Loucy (cell line): ENCODE measurements around the gene GRK6.
"Not testable (repeated sequence)": the region's sequence is repeated elsewhere in the genome, so short reads cannot be mapped to it uniquely, and the experiment has no call there.

ENCODE experiments used
- H2AFZ ChIP-seq: fragments of 200-600 bp; sonication (generic); 2 replicates; pipeline ENCODE4 v1.6.0; 2016; ENCODE audit warnings: antibody characterized with exemption, mild to moderate bottlenecking, low read length, moderate library complexity
- H3F3A ChIP-seq: fragments of 200-600 bp; 2 replicates; pipeline ENCODE4 v1.6.0; 2016; ENCODE audit warnings: antibody characterized with exemption, low read depth, mild to moderate bottlenecking
- H3K27me3 ChIP-seq: fragments of 200-600 bp; sonication (generic); 2 replicates; pipeline ENCODE4 v1.6.1; 2014; ENCODE audit warnings: low read length, mild to moderate bottlenecking; ENCODE audit not compliant: insufficient read depth, poor library complexity, severe bottlenecking
- H3K36me3 ChIP-seq: fragments of 200-600 bp; sonication (generic); 2 replicates; pipeline ENCODE4 v1.6.1; 2016; ENCODE audit warnings: low read length; ENCODE audit not compliant: insufficient read depth
- H3K4me1 ChIP-seq: fragments of 200-600 bp; sonication (generic); 2 replicates; pipeline ENCODE4 v1.5.1; 2014; ENCODE audit warnings: low read length, mild to moderate bottlenecking; ENCODE audit not compliant: insufficient read depth, poor library complexity, severe bottlenecking
- H3K4me2 ChIP-seq: fragments of 200-600 bp; sonication (generic); 2 replicates; pipeline ENCODE4 v1.6.0; 2014; ENCODE audit warnings: antibody characterized with exemption, low read length, low read depth, mild to moderate bottlenecking; ENCODE audit not compliant: poor library complexity, severe bottlenecking
- H3K4me3 ChIP-seq: fragments of 200-600 bp; sonication (generic); 2 replicates; pipeline ENCODE4 v1.5.1; 2014; ENCODE audit warnings: low read length, mild to moderate bottlenecking, mixed read lengths; ENCODE audit not compliant: poor library complexity, severe bottlenecking
- H3K79me2 ChIP-seq: fragments of 200-600 bp; sonication (generic); 2 replicates; pipeline ENCODE4 v1.6.1; 2014; ENCODE audit warnings: low read length; ENCODE audit not compliant: insufficient read depth
- H3K9ac ChIP-seq: fragments of 200-600 bp; sonication (generic); 2 replicates; pipeline ENCODE4 v1.6.0; 2014; ENCODE audit warnings: mild to moderate bottlenecking, low read depth, low read length, moderate library complexity; ENCODE audit not compliant: poor library complexity, severe bottlenecking
- H3K9me2 ChIP-seq: fragments of 200-600 bp; sonication (generic); replicated peaks from 2 replicates; pipeline ENCODE4 v1.6.1; 2016; ENCODE audit warnings: low read depth, low read length, mixed read lengths
- H3K9me3 ChIP-seq: fragments of 200-600 bp; sonication (generic); 2 replicates; pipeline ENCODE4 v1.6.1; 2014; ENCODE audit warnings: mild to moderate bottlenecking, antibody characterized with exemption, low read length, low read depth; ENCODE audit not compliant: insufficient read depth
- H4K20me1 ChIP-seq: fragments of 200-600 bp; sonication (generic); 2 replicates; pipeline ENCODE4 v1.6.0; 2014; ENCODE audit warnings: antibody characterized with exemption, low read length, mild to moderate bottlenecking; ENCODE audit not compliant: insufficient read depth, poor library complexity, severe bottlenecking
- CTCF ChIP-seq: fragments of 200-600 bp; sonication (generic); conservative IDR thresholded peaks from 2 replicates; pipeline ENCODE4 v1.5.1; 2014; ENCODE audit warnings: mild to moderate bottlenecking, antibody characterized with exemption, low read length
- EZH2phosphoT487 ChIP-seq: fragments of 200-600 bp; IDR thresholded peaks from 2 replicates; pipeline ENCODE4 v1.6.1; 2018; ENCODE audit warnings: antibody characterized with exemption, mild to moderate bottlenecking, moderate library complexity, borderline replicate concordance

Gene GRK6

GRCh38 chr5:177484902-177485549 is 58.5 kb downstream of the GRK6 start:
- H3K4me1 ChIP-seq, result no peaks in the 10 kb centered on the region
- H3K4me3 ChIP-seq, result no peak overlapping the region
- no peaks in the 10 kb centered on the region for H3F3A ChIP-seq
- H3K36me3 ChIP-seq, result peaks cover 4% of the 10 kb centered on the region; the same call in 1 of the 2 replicates
- TF ChIP-seq CTCF, result no peak
- no peak for TF ChIP-seq EZH2phosphoT487
- no peaks in the 10 kb centered on the region for H3K9me3 ChIP-seq
- H3K9ac ChIP-seq, result no peak overlapping the region
- H3K27me3 ChIP-seq, result no peaks in the 10 kb centered on the region
- H4K20me1 ChIP-seq, result no peaks in the 10 kb centered on the region
- no peak overlapping the region for H3K4me2 ChIP-seq
- H3K79me2 ChIP-seq, result no peaks in the 10 kb centered on the region
- no peaks in the 10 kb centered on the region for H3K9me2 ChIP-seq
- no peak overlapping the region for H2AFZ ChIP-seq

- H3K4me3 ChIP-seq, H4K20me1 ChIP-seq, H2AFZ ChIP-seq, H3K4me1 ChIP-seq, H3K36me3 ChIP-seq, H3K9ac ChIP-seq, H3K9me3 ChIP-seq, H3K4me2 ChIP-seq, H3K79me2 ChIP-seq, H3F3A ChIP-seq, H3K9me2 ChIP-seq, H3K27me3 ChIP-seq: not testable (repeated sequence)
These were observed 59.3 kb downstream of the GRK6 start for GRCh38 chr5:177485753-177486152.

GRCh38 chr5:177486256-177486655 is 59.8 kb downstream of the GRK6 start:
- no peak for TF ChIP-seq EZH2phosphoT487
- TF ChIP-seq CTCF, result no peak
- H3K36me3 ChIP-seq, result peaks cover 4% of the 10 kb centered on the region; the same call in 1 of the 2 replicates

GRCh38 chr5:177487144-177487543 is 60.7 kb downstream of the GRK6 start:
- Histone ChIP-seq H3K9me3 (no peaks in the 10 kb centered on the region), H3K4me3 (no peak overlapping the region), H3K79me2 (no peaks in the 10 kb centered on the region), H3K9me2 (no peaks in the 10 kb centered on the region), H3K36me3 (peaks cover 4% of the 10 kb centered on the region; the same call in 1 of the 2 replicates), H4K20me1 (peaks cover 4% of the 10 kb centered on the region), H3F3A (no peaks in the 10 kb centered on the region), H3K4me2 (no peak overlapping the region), H3K9ac (no peak overlapping the region), H3K27me3 (no peaks in the 10 kb centered on the region), H2AFZ (no peak overlapping the region), H3K4me1 (no peaks in the 10 kb centered on the region)
- TF ChIP-seq CTCF, result no peak
- no peak for TF ChIP-seq EZH2phosphoT487

More at GRCh38 chr5:177486256-177486655, 59.8 kb downstream of the GRK6 start:
- Histone ChIP-seq H3K27me3 (no peaks in the 10 kb centered on the region), H3K9ac (no peak overlapping the region), H3F3A (no peaks in the 10 kb centered on the region), H3K9me2 (no peaks in the 10 kb centered on the region), H4K20me1 (peaks cover 4% of the 10 kb centered on the region), H3K4me1 (no peaks in the 10 kb centered on the region), H2AFZ (no peak overlapping the region), H3K9me3 (no peaks in the 10 kb centered on the region), H3K79me2 (no peaks in the 10 kb centered on the region), H3K4me2 (no peak overlapping the region), H3K4me3 (no peak overlapping the region)
